GM12878 (cell line): Measurements from ENCODE around the gene GAL3ST2. TPM values are rescaled to one million over a fixed set of nuclear protein-coding genes. Genes with fewer than 3 reads are reported as not detected.
A peak's percentile ranks its signal among the peaks of the same experiment; 100 is the strongest.

Experiments used
- BMI1 ChIP-seq: fragments of 450-650 bp; IDR thresholded peaks from 2 replicates; pipeline ENCODE4 v1.6.1; 2016; ENCODE audit warnings: mild to moderate bottlenecking, moderate library complexity, borderline replicate concordance
- BRCA1 ChIP-seq: IDR thresholded peaks from 2 replicates; pipeline ENCODE4 v1.6.1; 2011; ENCODE audit warnings: low read depth, low read length, improper control_type of control experiment
- FOS ChIP-seq: IDR thresholded peaks from 3 replicates; pipeline ENCODE4 v1.6.1; 2011; ENCODE audit warnings: borderline replicate concordance; ENCODE audit not compliant: insufficient read length; ENCODE audit errors: extremely low read depth
- GABPA ChIP-seq: IDR thresholded peaks from 2 replicates; pipeline ENCODE4 v1.6.1; 2014; ENCODE audit warnings: antibody characterized with exemption, low read depth, mild to moderate bottlenecking, inconsistent platforms
- JUNB ChIP-seq: IDR thresholded peaks from 2 replicates; pipeline ENCODE4 v1.6.1; 2016; ENCODE audit warnings: antibody characterized with exemption, mild to moderate bottlenecking
- KDM1A ChIP-seq: fragments of 200-600 bp; sonication (generic); IDR thresholded peaks from 2 replicates; pipeline ENCODE4 v1.6.1; 2016; ENCODE audit warnings: borderline replicate concordance
- MTA2 ChIP-seq: fragments of 450-650 bp; IDR thresholded peaks from 2 replicates; pipeline ENCODE4 v1.6.1; 2016; ENCODE audit warnings: low read depth, mild to moderate bottlenecking, moderate library complexity
- RAD21 ChIP-seq: IDR thresholded peaks from 2 replicates; pipeline ENCODE4 v1.6.1; 2011; ENCODE audit warnings: mild to moderate bottlenecking, low read depth, low read length, moderate library complexity; ENCODE audit not compliant: insufficient read depth
- SMAD1 ChIP-seq: fragments of 450-650 bp; IDR thresholded peaks from 2 replicates; pipeline ENCODE4 v1.6.1; 2018; ENCODE audit warnings: mild to moderate bottlenecking, low read depth; ENCODE audit not compliant: partially characterized antibody
- SREBF2 ChIP-seq: IDR thresholded peaks from 2 replicates; pipeline ENCODE4 v1.6.1; 2012; ENCODE audit warnings: mild to moderate bottlenecking, low read length
- SUPT20H ChIP-seq: IDR thresholded peaks from 2 replicates; pipeline ENCODE4 v1.6.1; 2011; ENCODE audit warnings: low read depth, mild to moderate bottlenecking, low read length, moderate library complexity, borderline replicate concordance; ENCODE audit not compliant: control insufficient read depth
- TCF7 ChIP-seq: IDR thresholded peaks from 2 replicates; pipeline ENCODE4 v1.6.1; 2014; ENCODE audit warnings: antibody characterized with exemption, borderline replicate concordance
- WRNIP1 ChIP-seq: IDR thresholded peaks from 2 replicates; pipeline ENCODE4 v1.6.1; 2011; ENCODE audit warnings: low read depth, low read length, improper control_type of control experiment, borderline replicate concordance
- ZNF384 ChIP-seq: IDR thresholded peaks from 2 replicates; pipeline ENCODE4 v1.6.1; 2012; ENCODE audit warnings: low read depth, mild to moderate bottlenecking, low read length, improper control_type of control experiment, borderline replicate concordance
- ZZZ3 ChIP-seq: IDR thresholded peaks from 2 replicates; pipeline ENCODE4 v1.6.1; 2011; ENCODE audit warnings: low read depth; ENCODE audit not compliant: control insufficient read depth, insufficient read length
- polyA plus RNA-seq, 11 experiments: library from polyadenylated mRNA; depleted of rRNA in 4 of 11; unstranded in 6 of 11; stranded (reverse) in 5 of 11; fragments of >200 nt; fragmentation: Nextera tagmentation in 4 of 11; fragmentation: Illumina TruSeq in 1 of 11; extraction: Ambion mirVana in 4 of 11; extraction: Trizol in 1 of 11; gene quantifications; 1 replicate in 1 of 11; 2 replicates in 10 of 11; pipeline versions ENCODE4 v1.2.1 to v1.2.3, GENCODE V29; 2011 to 2016; ENCODE audit warnings: inconsistent platforms in 2 of 11, missing spikeins in 2 of 11, low read depth in 1 of 11
- total RNA-seq, 4 experiments: library from RNA; depleted of rRNA in 3 of 4; stranded (reverse); fragments of >200 nt in 3 of 4; fragmentation: Illumina TruSeq in 1 of 4; extraction: Trizol in 1 of 4; gene quantifications; 2 replicates each; pipeline versions ENCODE4 v1.2.1 to v1.2.3, GENCODE V29; 2013 to 2021
- TF ChIP-seq, protein P1 (sequence below): IDR thresholded peaks from 2 replicates; pipeline ENCODE4 v1.6.1; 2011; ENCODE audit warnings: borderline replicate concordance, low read depth, mild to moderate bottlenecking, moderate library complexity, low read length; ENCODE audit not compliant: insufficient read depth, poor library complexity, severe bottlenecking
- TF ChIP-seq, protein P2 (sequence below): IDR thresholded peaks from 2 replicates; pipeline ENCODE4 v1.6.1; 2011; ENCODE audit warnings: borderline replicate concordance, low read depth, mild to moderate bottlenecking, moderate library complexity, mixed read lengths, low read length; ENCODE audit not compliant: insufficient read depth; ENCODE audit errors: extremely low read length
- TF ChIP-seq, protein P3 (sequence below): fragments of 450-650 bp; IDR thresholded peaks from 2 replicates; pipeline ENCODE4 v1.6.1; 2017; ENCODE audit warnings: antibody characterized with exemption, mild to moderate bottlenecking, moderate library complexity
- TF ChIP-seq, protein P4 (sequence below): fragments of 150-350 bp; IDR thresholded peaks from 2 replicates; pipeline ENCODE4 v1.6.1; 2014; ENCODE audit warnings: mild to moderate bottlenecking, low read depth, low read length
- TF ChIP-seq, protein P5 (sequence below): fragments of 450-650 bp; IDR thresholded peaks from 2 replicates; pipeline ENCODE4 v1.6.1; 2017; ENCODE audit warnings: mild to moderate bottlenecking, moderate library complexity

The GAL3ST2 gene
- total and polyA plus RNA-seq, 10 of the 15 experiments (the other 5 are each of a cell fraction or from before 2014, with no cell fraction given) = 0.09 to 0.36 (median 0.11) TPM; not detected in 7

DNA sequence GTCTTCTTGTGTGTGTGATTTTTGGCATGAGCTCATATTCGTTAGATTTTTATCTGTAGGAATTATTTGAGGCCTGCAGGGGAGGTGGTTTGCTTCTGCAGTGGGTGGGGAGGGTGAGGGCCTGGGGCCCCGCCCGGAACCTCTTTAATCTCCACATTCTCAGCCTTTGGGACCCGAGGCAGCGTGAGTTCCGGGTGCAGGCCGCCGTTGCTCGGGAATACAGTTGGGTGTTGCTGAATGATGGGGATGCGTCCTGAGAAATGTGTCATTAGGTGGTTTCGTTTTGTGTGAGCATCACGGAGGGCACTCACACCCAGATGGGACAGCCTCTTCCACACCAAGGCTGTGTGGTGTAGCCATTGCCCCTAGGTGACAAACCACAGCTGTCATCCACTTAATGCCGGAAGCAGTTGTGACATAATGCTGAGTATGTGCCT lies 13.7 kb upstream of the GAL3ST2 start (continued):
- TF ChIP-seq, protein P1, sequence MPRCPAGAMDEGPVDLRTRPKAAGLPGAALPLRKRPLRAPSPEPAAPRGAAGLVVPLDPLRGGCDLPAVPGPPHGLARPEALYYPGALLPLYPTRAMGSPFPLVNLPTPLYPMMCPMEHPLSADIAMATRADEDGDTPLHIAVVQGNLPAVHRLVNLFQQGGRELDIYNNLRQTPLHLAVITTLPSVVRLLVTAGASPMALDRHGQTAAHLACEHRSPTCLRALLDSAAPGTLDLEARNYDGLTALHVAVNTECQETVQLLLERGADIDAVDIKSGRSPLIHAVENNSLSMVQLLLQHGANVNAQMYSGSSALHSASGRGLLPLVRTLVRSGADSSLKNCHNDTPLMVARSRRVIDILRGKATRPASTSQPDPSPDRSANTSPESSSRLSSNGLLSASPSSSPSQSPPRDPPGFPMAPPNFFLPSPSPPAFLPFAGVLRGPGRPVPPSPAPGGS = no peak
- TF ChIP-seq SMAD1 (no peak), ZZZ3 (no peak), KDM1A (no peak), FOS (no peak), BRCA1 (no peak), SUPT20H (no peak), GABPA (no peak), SREBF2 (no peak), WRNIP1 (no peak), MTA2 (peak; percentile 85), BMI1 (no peak), RAD21 (0 out of 2 replicates have a peak, but pooled peaks have one; percentile 2), TCF7 (no peak), JUNB (peak; percentile 47; the same call in 1 of the 2 replicates), ZNF384 (no peak)
- TF ChIP-seq, protein P2, sequence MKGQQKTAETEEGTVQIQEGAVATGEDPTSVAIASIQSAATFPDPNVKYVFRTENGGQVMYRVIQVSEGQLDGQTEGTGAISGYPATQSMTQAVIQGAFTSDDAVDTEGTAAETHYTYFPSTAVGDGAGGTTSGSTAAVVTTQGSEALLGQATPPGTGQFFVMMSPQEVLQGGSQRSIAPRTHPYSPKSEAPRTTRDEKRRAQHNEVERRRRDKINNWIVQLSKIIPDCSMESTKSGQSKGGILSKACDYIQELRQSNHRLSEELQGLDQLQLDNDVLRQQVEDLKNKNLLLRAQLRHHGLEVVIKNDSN = no peak
- TF ChIP-seq, protein P3, sequence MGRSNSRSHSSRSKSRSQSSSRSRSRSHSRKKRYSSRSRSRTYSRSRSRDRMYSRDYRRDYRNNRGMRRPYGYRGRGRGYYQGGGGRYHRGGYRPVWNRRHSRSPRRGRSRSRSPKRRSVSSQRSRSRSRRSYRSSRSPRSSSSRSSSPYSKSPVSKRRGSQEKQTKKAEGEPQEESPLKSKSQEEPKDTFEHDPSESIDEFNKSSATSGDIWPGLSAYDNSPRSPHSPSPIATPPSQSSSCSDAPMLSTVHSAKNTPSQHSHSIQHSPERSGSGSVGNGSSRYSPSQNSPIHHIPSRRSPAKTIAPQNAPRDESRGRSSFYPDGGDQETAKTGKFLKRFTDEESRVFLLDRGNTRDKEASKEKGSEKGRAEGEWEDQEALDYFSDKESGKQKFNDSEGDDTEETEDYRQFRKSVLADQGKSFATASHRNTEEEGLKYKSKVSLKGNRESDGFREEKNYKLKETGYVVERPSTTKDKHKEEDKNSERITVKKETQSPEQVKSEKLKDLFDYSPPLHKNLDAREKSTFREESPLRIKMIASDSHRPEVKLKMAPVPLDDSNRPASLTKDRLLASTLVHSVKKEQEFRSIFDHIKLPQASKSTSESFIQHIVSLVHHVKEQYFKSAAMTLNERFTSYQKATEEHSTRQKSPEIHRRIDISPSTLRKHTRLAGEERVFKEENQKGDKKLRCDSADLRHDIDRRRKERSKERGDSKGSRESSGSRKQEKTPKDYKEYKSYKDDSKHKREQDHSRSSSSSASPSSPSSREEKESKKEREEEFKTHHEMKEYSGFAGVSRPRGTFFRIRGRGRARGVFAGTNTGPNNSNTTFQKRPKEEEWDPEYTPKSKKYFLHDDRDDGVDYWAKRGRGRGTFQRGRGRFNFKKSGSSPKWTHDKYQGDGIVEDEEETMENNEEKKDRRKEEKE = no peak
- TF ChIP-seq, protein P4, sequence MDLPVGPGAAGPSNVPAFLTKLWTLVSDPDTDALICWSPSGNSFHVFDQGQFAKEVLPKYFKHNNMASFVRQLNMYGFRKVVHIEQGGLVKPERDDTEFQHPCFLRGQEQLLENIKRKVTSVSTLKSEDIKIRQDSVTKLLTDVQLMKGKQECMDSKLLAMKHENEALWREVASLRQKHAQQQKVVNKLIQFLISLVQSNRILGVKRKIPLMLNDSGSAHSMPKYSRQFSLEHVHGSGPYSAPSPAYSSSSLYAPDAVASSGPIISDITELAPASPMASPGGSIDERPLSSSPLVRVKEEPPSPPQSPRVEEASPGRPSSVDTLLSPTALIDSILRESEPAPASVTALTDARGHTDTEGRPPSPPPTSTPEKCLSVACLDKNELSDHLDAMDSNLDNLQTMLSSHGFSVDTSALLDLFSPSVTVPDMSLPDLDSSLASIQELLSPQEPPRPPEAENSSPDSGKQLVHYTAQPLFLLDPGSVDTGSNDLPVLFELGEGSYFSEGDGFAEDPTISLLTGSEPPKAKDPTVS = no peak
- TF ChIP-seq, protein P5, sequence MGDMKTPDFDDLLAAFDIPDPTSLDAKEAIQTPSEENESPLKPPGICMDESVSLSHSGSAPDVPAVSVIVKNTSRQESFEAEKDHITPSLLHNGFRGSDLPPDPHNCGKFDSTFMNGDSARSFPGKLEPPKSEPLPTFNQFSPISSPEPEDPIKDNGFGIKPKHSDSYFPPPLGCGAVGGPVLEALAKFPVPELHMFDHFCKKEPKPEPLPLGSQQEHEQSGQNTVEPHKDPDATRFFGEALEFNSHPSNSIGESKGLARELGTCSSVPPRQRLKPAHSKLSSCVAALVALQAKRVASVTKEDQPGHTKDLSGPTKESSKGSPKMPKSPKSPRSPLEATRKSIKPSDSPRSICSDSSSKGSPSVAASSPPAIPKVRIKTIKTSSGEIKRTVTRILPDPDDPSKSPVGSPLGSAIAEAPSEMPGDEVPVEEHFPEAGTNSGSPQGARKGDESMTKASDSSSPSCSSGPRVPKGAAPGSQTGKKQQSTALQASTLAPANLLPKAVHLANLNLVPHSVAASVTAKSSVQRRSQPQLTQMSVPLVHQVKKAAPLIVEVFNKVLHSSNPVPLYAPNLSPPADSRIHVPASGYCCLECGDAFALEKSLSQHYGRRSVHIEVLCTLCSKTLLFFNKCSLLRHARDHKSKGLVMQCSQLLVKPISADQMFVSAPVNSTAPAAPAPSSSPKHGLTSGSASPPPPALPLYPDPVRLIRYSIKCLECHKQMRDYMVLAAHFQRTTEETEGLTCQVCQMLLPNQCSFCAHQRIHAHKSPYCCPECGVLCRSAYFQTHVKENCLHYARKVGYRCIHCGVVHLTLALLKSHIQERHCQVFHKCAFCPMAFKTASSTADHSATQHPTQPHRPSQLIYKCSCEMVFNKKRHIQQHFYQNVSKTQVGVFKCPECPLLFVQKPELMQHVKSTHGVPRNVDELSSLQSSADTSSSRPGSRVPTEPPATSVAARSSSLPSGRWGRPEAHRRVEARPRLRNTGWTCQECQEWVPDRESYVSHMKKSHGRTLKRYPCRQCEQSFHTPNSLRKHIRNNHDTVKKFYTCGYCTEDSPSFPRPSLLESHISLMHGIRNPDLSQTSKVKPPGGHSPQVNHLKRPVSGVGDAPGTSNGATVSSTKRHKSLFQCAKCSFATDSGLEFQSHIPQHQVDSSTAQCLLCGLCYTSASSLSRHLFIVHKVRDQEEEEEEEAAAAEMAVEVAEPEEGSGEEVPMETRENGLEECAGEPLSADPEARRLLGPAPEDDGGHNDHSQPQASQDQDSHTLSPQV = no peak
